Measurements from ENCODE around the gene FAM120B.

Gene FAM120B

GRCh38 chr6:170365121-170365520 is 58.6 kb downstream of the FAM120B start:
- DNase-seq, result no peak

- no peak for DNase-seq
Observed at GRCh38 chr6:170365593-170365992, 59.0 kb downstream of the FAM120B start.

GRCh38 chr6:170366248-170366960 is 59.8 kb downstream of the FAM120B start:
- DNase-seq, result no peak

- DNase-seq, result no peak
Observed at GRCh38 chr6:170367241-170367640, 60.7 kb downstream of the FAM120B start.

GRCh38 chr6:170368544-170368943 is 62.0 kb downstream of the FAM120B start:
- DNase-seq, result no peak

- no peak for DNase-seq
Observed at GRCh38 chr6:170369403-170369802, 62.8 kb downstream of the FAM120B start.

- no peak for DNase-seq
Observed at GRCh38 chr6:170370416-170370815, 63.9 kb downstream of the FAM120B start.

- DNase-seq, result no peak
Observed at GRCh38 chr6:170371080-170371479, 64.5 kb downstream of the FAM120B start.

GRCh38 chr6:170371588-170371987 is 65.0 kb downstream of the FAM120B start:
- no peak for DNase-seq

GRCh38 chr6:170372380-170373325 is 66.1 kb downstream of the FAM120B start:
- no peak for DNase-seq

GRCh38 chr6:170374571-170375444 is 68.2 kb downstream of the FAM120B start:
- no peak for DNase-seq

GRCh38 chr6:170375661-170376060 is 69.1 kb downstream of the FAM120B start:
- DNase-seq, result no peak

- DNase-seq, result no peak
Observed at GRCh38 chr6:170376386-170377043, 70.0 kb downstream of the FAM120B start.

GRCh38 chr6:170378502-170378901 is 71.9 kb downstream of the FAM120B start:
- peak; percentile 24 for DNase-seq

- DNase-seq, result no peak
Observed at GRCh38 chr6:170381562-170381961, 75.0 kb downstream of the FAM120B start.

- DNase-seq, result no peak
Observed at GRCh38 chr6:170383466-170384035, 77.0 kb downstream of the FAM120B start.

- no peak for DNase-seq
Observed at GRCh38 chr6:170385506-170385905, 78.9 kb downstream of the FAM120B start.

- no peak for DNase-seq
Observed at GRCh38 chr6:170388113-170388512, 81.6 kb downstream of the FAM120B start.

GRCh38 chr6:170393033-170393432 is 86.5 kb downstream of the FAM120B start:
- no peak for DNase-seq

- DNase-seq, result no peak
Observed at GRCh38 chr6:170393807-170394399, 87.3 kb downstream of the FAM120B start.

GRCh38 chr6:170394980-170395379 is 88.4 kb downstream of the FAM120B start:
- no peak for DNase-seq

Measured in CD4-positive, alpha-beta T cell treated with Interleukin-12 subunit alpha and Interleukin-12 subunit beta, for 1 hour (primary cell).